HCT116 (cell line): ENCODE data around the gene OLFML2B. TPM values are rescaled to one million over a fixed set of nuclear protein-coding genes. Genes with fewer than 3 reads are reported as not detected.

Experiments used
- ATAC-seq: fragments of 200-7000 bp; cut with Tn5 transposase; 2 replicates; pipeline ENCODE4 v1.9.1; 2020; ENCODE audit warnings: mild to moderate bottlenecking, moderate library complexity
- BruUV-seq: library from RNA; stranded (reverse); fragments of 400-500 nt; replicated peaks from 2 replicates; lab custom pipeline; 2021; lab: Mats Ljungman, UMichigan
- CTCF ChIA-PET: fragments of 300-600 bp; sonication (Branson Sonifier 250); formaldehyde crosslinking; loops from one replicate; lab custom pipeline; 2021; ENCODE audit warnings: antibody characterized with exemption; lab: Charles Lee
- POLR2A ChIA-PET: fragments of 300-600, 350-600 bp; sonication (Branson Sonifier 250); formaldehyde crosslinking; loops from one replicate; lab custom pipeline; 2021; ENCODE audit warnings: antibody characterized with exemption; lab: Charles Lee
- RAD21 ChIA-PET, 2 experiments: fragments of 300-600 bp; sonication (Branson Sonifier 250); formaldehyde crosslinking; loops; one replicate each; lab custom pipeline; 2023; ENCODE audit warnings: low total read pairs in 2 of 2; ENCODE audit not compliant: uncharacterized antibody in 2 of 2, unreplicated experiment in 2 of 2, low non-redundant PET in 1 of 2; lab: Charles Lee
- DNase-seq: peaks from one replicate; pipeline ENCODE4 v3.0.0-alpha.2; 2010; ENCODE audit warnings: low read depth, low spot score
- H2AFZ ChIP-seq: fragments of 200-600 bp; shearing (Covaris generic), sonication (generic); 2 replicates; pipeline ENCODE4 v1.6.1; 2017; ENCODE audit warnings: low read depth, mixed run types, mixed read lengths, antibody characterized with exemption, low read length; ENCODE audit not compliant: poor library complexity, severe bottlenecking
- H3K27ac ChIP-seq: 2 replicates; pipeline ENCODE4 v1.5.1; 2012; ENCODE audit warnings: low read depth, low read length
- H3K27me3 ChIP-seq: fragments of 200-600 bp; sonication (generic); 2 replicates; pipeline ENCODE4 v1.6.1; 2016; ENCODE audit warnings: mixed run types, low read length, mixed read lengths; ENCODE audit not compliant: insufficient read depth
- H3K36me3 ChIP-seq, 2 experiments: fragments of 200-500 bp in 1 of 2; fragments of 200-600 bp in 1 of 2; sonication (Bioruptor generic) in 1 of 2; sonication (generic) in 1 of 2; 2 replicates each; pipeline versions ENCODE4 v1.5.1 to v1.6.1; 2014 to 2016; ENCODE audit warnings: low read length in 2 of 2, inconsistent platforms in 1 of 2, mixed read lengths in 1 of 2, mixed run types in 1 of 2; ENCODE audit not compliant: insufficient read depth in 2 of 2, control insufficient read depth in 1 of 2
- H3K4me1 ChIP-seq, 2 experiments: fragments of 200-600 bp in 1 of 2; sonication (generic) in 1 of 2; 2 replicates each; pipeline versions ENCODE4 v1.5.1 to v1.6.1; 2012 to 2017; ENCODE audit warnings: low read length in 2 of 2, inconsistent platforms in 1 of 2, mild to moderate bottlenecking in 1 of 2, mixed read lengths in 1 of 2, mixed run types in 1 of 2, moderate library complexity in 1 of 2; ENCODE audit not compliant: insufficient read depth in 2 of 2, control insufficient read depth in 1 of 2
- H3K4me2 ChIP-seq: fragments of 200-600 bp; sonication (generic); 2 replicates; pipeline ENCODE4 v1.6.1; 2017; ENCODE audit warnings: mixed run types, low read length, mixed read lengths
- H3K4me3 ChIP-seq, 2 experiments: fragments of 200-600 bp in 1 of 2; sonication (generic) in 1 of 2; replicated peaks in 1 of 2; 2 replicates each; pipeline ENCODE4 v1.5.1; 2011 to 2016; ENCODE audit warnings: low read length in 2 of 2, control low read depth in 1 of 2, low read depth in 1 of 2, mild to moderate bottlenecking in 1 of 2, mixed read lengths in 1 of 2, mixed run types in 1 of 2
- H3K79me2 ChIP-seq: fragments of 200-600 bp; sonication (generic); 2 replicates; pipeline ENCODE4 v1.6.1; 2017; ENCODE audit warnings: mild to moderate bottlenecking, mixed run types, low read length, moderate library complexity, mixed read lengths; ENCODE audit not compliant: insufficient read depth
- H3K9ac ChIP-seq: fragments of 200-600 bp; sonication (generic); 2 replicates; pipeline ENCODE4 v1.6.1; 2016; ENCODE audit warnings: low read length, mixed read lengths
- H3K9me2 ChIP-seq: fragments of 200-600 bp; sonication (generic), shearing (Covaris generic); 2 replicates; pipeline ENCODE4 v1.6.1; 2017; ENCODE audit warnings: mixed run types, mild to moderate bottlenecking, moderate library complexity; ENCODE audit not compliant: insufficient read depth
- H3K9me3 ChIP-seq, 2 experiments: fragments of 200-500 bp in 1 of 2; fragments of 200-600 bp in 1 of 2; sonication (Bioruptor generic) in 1 of 2; sonication (generic) in 1 of 2; 2 replicates each; pipeline ENCODE4 v1.6.1; 2014 to 2017; ENCODE audit warnings: low read length in 2 of 2, mixed read lengths in 2 of 2, inconsistent platforms in 1 of 2, low read depth in 1 of 2, mild to moderate bottlenecking in 1 of 2, mixed run types in 1 of 2, moderate library complexity in 1 of 2; ENCODE audit not compliant: control insufficient read depth in 1 of 2, insufficient read depth in 1 of 2
- H4K20me1 ChIP-seq: fragments of 200-600 bp; sonication (generic), shearing (Covaris generic); 2 replicates; pipeline ENCODE4 v1.6.1; 2017; ENCODE audit warnings: mixed run types, mild to moderate bottlenecking, moderate library complexity; ENCODE audit not compliant: insufficient read depth
- EZH2 ChIP-seq: fragments of 200-600 bp; sonication (generic); IDR thresholded peaks from 2 replicates; pipeline ENCODE4 v1.6.1; 2017; ENCODE audit warnings: antibody characterized with exemption, mixed run types
- EZH2phosphoT487 ChIP-seq: fragments of 200-600 bp; IDR thresholded peaks from 2 replicates; pipeline ENCODE4 v1.6.1; 2018; ENCODE audit warnings: antibody characterized with exemption, borderline replicate concordance
- FOSL1 ChIP-seq: IDR thresholded peaks from 2 replicates; pipeline ENCODE4 v1.6.1; 2012; ENCODE audit warnings: low read depth
- JUND ChIP-seq: IDR thresholded peaks from 2 replicates; pipeline ENCODE4 v1.6.1; 2012
- MAX ChIP-seq: IDR thresholded peaks from 2 replicates; pipeline ENCODE4 v1.6.1; 2012
- POLR2A ChIP-seq: IDR thresholded peaks from 2 replicates; pipeline ENCODE4 v1.7.0; 2011; ENCODE audit warnings: borderline replicate concordance; ENCODE audit not compliant: insufficient read depth, insufficient read length; ENCODE audit errors: extremely low read depth
- REST ChIP-seq: IDR thresholded peaks from 2 replicates; pipeline ENCODE4 v1.6.1; 2012; ENCODE audit warnings: low read depth
- SRF ChIP-seq: IDR thresholded peaks from 2 replicates; pipeline ENCODE4 v1.6.1; 2012; ENCODE audit warnings: low read depth
- TCF7L2 ChIP-seq: IDR thresholded peaks from 2 replicates; pipeline ENCODE4 v1.7.0; 2011; ENCODE audit warnings: borderline replicate concordance, inconsistent platforms; ENCODE audit not compliant: insufficient read depth, insufficient read length; ENCODE audit errors: extremely low read depth
- intact Hi-C: fragments of 100-400 bp; cut with micrococcal nuclease; formaldehyde crosslinking; loops from 2 replicates; pipeline ENCODE4 v1.10.0; 2022
- total RNA-seq: library from RNA; stranded (reverse); gene quantifications from one replicate; pipeline ENCODE4 v1.2.1, GENCODE V29; 2021; ENCODE audit not compliant: unreplicated experiment

The OLFML2B gene
- total RNA-seq, 1 experiment from 2014 or later, result 1.3 TPM

- RAD21 ChIA-PET, result no interaction called here
- H3K9me2 ChIP-seq, result no peaks in the 10 kb centered on the region
- intact Hi-C loops, result no loop called here
- CTCF ChIA-PET, result no interaction called here
- H3K27ac ChIP-seq, result no peak overlapping the region
- no peaks in the 10 kb centered on the region for H4K20me1 ChIP-seq
- no peak overlapping the region for H3K9ac ChIP-seq
- no peaks in the 10 kb centered on the region for H3K4me1 ChIP-seq
- DNase-seq (no peak), ATAC-seq (no peak)
- H3K9me3 ChIP-seq, result no peaks in the 10 kb centered on the region
- no peaks in the 10 kb centered on the region for H3K79me2 ChIP-seq
- no peaks in the 10 kb centered on the region for H3K36me3 ChIP-seq
- POLR2A ChIA-PET, result no interaction called here
- no peak overlapping the region for H3K4me3 ChIP-seq
- no peak for TF ChIP-seq POLR2A
- no peak for TF ChIP-seq FOSL1
- TF ChIP-seq SRF, result no peak
- TF ChIP-seq EZH2, result no peak
- no peak for TF ChIP-seq TCF7L2
- no peak for TF ChIP-seq REST
- TF ChIP-seq JUND, result no peak
- no peak for TF ChIP-seq MAX
- TF ChIP-seq EZH2phosphoT487, result no peak
- H2AFZ ChIP-seq, result no peak overlapping the region
- no TSS peak for BruUV-seq
- H3K27me3 ChIP-seq, result no peaks in the 10 kb centered on the region
- no peak overlapping the region for H3K4me2 ChIP-seq
Observed at GRCh38 chr1:161970036-161970435, 53.6 kb downstream of the OLFML2B start.
